Measurements from ENCODE around the gene DDIT3.
A peak's percentile ranks its signal among the peaks of the same experiment; 100 is the strongest.

DDIT3 gene

GRCh38 chr12:57546438-57547287 is 26.3 kb upstream of the DDIT3 start, which contains the start of gene DCTN2:
Gene DCTN2 (minus strand): TSS chr12:57547192. CDS start chr12:57547063, 129 bp downstream.
- DNase-seq: peak; percentile 94

GRCh38 chr12:57545809-57546437 is 25.6 kb upstream of the DDIT3 start:
- no peak for DNase-seq

GRCh38 chr12:57543581-57543980 is 23.3 kb upstream of the DDIT3 start:
- DNase-seq: no peak

- no peak for DNase-seq
These were observed 21.4 kb upstream of the DDIT3 start for GRCh38 chr12:57541717-57542116.

- no peak for DNase-seq
These were observed 20.7 kb upstream of the DDIT3 start for GRCh38 chr12:57541001-57541400.

- no peak for DNase-seq
These were observed 18.9 kb upstream of the DDIT3 start for GRCh38 chr12:57539134-57539768.

- DNase-seq: no peak
These were observed 16.3 kb upstream of the DDIT3 start for GRCh38 chr12:57536597-57536942.

- DNase-seq: no peak
These were observed 15.7 kb upstream of the DDIT3 start for GRCh38 chr12:57535764-57536596.

- DNase-seq: no peak
These were observed 14.8 kb upstream of the DDIT3 start for GRCh38 chr12:57534991-57535543.

- DNase-seq: no peak
These were observed 13.9 kb upstream of the DDIT3 start for GRCh38 chr12:57534250-57534649.

GRCh38 chr12:57533108-57533507 is 12.8 kb upstream of the DDIT3 start:
- no peak for DNase-seq

- DNase-seq: no peak
These were observed 11.5 kb upstream of the DDIT3 start for GRCh38 chr12:57531836-57532235.

- no peak for DNase-seq
These were observed 10.3 kb upstream of the DDIT3 start for GRCh38 chr12:57530396-57531142.

GRCh38 chr12:57529831-57530230 is 9.5 kb upstream of the DDIT3 start:
- DNase-seq: no peak

GRCh38 chr12:57528831-57529555 is 8.7 kb upstream of the DDIT3 start:
- no peak for DNase-seq

GRCh38 chr12:57528176-57528575 is 7.9 kb upstream of the DDIT3 start:
- DNase-seq: no peak

- no peak for DNase-seq
These were observed 6.9 kb upstream of the DDIT3 start for GRCh38 chr12:57527184-57527583.

- DNase-seq: no peak
These were observed 6.3 kb upstream of the DDIT3 start for GRCh38 chr12:57526477-57527126.

GRCh38 chr12:57525615-57526383 is 5.5 kb upstream of the DDIT3 start:
- no peak for DNase-seq

Data from CD4-positive, alpha-beta T cell treated with Interleukin-6 for 4 hours (primary cell).